NK-92 (cell line): Measurements from ENCODE around the gene PRDM16.

ENCODE experiments used
- DNase-seq: peaks from one replicate; lab custom pipeline; 2025; ENCODE audit not compliant: unreplicated experiment; lab: John Stamatoyannopoulos, UW

Gene PRDM16

GRCh38 chr1:3120994-3121393 is 52.0 kb downstream of the PRDM16 start:
- no peak for DNase-seq

GRCh38 chr1:3121401-3122210 is 52.6 kb downstream of the PRDM16 start:
- no peak for DNase-seq

DNA sequence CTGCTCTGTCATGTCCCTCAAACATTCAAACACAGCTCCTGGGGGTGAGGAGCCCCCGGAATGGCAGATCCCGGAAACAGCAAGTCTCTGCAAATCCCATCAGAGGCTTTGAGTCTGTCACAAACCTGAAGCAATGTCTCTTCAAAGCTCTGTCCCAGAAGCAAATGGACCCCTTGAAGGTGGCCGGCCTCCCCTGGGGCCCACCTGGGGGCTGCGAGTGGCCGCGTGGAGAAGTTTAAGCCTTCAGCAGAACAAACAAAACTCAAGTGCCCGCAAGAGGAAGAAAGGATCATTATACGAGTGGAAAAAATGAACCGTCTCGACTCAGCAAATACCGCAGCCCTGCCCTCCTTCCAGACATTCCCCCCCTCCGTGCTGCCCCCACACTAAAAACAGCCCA is 53.3 kb downstream of the PRDM16 start:
- DNase-seq = no peak

DNA sequence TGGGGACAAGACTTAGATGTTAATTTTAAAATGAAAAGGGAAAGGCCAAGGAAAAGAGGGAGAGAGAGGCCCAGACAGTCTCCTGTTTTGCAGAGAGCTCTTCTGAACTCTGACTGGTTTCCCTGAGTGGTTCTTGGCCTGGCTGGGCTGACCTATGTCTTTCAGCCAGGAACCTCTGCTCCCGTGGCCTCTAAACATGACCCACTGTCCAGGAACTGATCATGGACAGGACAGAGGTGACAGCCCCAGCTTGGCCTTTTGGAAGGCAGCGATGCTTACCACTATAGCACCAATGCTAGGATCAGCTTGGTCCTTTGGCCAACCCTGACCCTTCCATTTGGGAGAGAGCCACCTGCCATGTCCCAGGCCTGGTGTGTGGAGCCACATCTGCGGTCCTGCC is 55.2 kb downstream of the PRDM16 start:
- DNase-seq = no peak

DNA sequence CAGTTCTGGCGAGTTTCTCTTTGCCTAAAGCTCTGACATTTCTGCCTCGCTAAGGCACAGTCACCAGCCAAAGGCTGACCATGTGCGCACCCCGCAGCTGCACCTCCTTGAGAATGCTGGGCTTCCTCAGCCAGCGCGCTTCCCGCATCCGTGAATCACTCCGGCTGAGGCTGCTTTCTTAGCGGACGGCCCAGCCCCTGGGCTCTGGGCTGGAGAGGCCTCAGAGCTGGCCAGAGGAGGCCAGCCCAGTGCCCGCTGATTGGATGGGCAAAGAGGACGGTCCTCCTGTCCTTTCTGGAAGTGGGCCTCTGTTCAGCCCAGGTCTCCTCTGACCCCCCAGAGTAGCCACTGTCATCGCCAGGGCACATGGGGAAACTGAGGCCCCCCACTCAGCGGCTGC is 56.1 kb downstream of the PRDM16 start:
- DNase-seq = no peak

GRCh38 chr1:3125546-3126368 is 56.8 kb downstream of the PRDM16 start:
- no peak for DNase-seq

DNA sequence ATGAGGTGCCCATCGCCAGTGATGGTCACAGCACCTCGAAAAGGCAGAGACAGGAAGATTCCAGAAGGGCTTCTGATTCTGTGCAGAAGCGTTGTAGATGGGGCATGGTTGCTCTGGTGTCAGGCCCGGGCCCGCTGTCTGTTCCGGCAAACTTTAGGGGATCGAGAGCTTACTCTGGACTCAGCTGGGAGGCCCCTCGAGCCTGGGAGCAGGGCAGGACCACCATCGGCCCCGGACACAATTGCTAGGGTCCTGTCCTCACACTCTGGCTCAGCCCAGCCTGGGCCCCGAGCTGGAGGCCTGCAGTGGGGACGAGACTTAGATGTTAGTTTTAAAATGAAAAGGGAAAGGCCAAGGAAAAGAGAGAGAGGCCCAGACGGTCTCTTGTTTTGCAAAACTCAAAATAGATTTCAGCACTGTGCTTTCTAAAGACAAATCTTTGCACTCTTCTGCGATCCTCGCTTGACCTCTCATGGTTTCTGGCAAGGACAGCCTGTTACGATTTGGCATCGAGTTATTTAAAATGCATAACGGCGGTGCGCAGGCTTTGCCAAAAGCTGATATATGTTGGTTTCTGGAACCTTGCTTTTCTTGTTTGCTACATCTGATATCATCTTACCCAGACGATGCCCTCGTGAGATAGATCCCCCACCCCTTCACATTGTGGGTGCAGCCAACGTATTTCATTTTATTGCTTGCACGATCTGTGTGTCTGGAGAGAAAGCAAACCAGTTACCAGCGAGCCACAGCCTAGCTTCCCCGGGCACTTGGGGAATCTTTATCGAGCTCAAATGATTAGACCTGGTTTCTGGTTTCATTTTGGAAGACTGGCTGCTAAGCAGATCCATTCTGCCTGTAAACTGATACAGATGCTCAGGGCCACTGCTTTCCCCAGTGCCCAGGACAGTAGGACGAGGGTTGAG is 58.0 kb downstream of the PRDM16 start:
- DNase-seq = no peak

DNA sequence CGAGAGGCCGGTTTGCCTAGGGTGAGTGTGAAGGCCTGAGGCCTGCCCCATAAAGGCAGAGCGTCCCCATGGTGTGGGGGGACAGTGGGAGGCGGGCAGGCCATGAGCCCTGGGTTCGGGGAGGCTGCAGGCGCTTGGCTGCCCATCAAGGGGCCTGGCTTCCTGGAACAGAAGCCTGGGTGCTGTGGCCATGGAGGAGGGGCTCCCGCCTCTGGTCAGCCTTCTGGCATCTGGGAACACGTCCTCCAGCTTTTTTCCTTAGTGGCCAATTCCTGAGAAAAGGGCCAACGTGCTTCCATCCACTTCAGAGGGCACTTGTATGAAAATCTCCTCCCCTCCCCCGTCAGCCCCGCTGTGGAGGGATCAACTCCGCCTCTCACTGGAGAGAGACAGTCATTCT is 58.7 kb downstream of the PRDM16 start:
- no peak for DNase-seq

DNA sequence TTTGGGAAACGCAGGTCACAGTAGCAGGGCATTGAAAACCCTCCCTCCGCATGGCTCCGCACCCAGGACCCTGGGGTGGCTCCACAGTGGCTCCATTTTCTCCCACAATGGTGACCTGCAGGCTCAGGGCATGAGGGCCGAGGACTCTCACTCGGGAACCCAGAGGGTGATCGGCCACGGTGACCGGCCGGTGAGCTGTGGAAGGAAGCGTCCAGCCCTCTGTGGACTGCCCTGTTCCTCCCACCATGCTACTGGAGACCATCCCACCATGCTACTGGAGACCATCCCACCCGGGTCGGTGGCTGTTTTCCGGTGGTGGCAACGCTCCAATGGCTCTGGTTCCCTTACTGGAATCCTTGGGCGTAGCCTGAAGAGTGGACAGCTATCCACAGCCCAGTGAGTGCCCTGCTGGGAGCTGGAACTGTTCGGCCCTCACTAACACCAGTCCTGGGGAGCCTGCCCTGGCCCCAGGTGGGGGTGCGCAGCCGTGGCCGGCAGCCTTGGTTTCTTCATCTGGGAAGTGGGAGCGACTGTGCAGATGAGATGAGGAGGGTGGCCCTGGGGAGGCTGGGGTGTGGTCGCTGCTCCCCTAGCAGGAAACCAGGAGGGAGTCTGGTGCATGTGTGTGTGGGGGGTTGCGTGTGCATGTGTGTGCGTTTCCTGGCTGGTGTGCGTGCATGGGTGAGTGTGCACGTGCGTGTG is 59.6 kb downstream of the PRDM16 start:
- no peak for DNase-seq

DNA sequence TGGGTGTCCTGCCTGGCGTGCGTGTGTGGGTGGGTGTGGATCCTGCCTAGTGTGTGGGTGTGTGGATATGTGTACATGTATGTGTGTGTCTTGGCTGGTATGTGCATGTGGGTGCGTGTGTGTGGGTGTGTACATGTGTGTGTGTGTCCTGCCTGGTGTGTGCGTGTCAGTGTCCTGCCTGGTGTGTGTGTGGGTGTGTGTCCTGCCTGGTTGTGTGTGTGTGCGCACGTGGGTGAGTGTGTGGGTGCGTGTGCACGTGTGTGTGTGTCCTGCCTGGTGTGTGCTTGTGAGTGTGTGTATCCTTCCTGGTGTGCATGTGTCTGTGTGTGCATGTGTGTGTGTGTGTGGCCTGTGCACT is 60.1 kb downstream of the PRDM16 start:
- DNase-seq = no peak

- DNase-seq = no peak
Observed at GRCh38 chr1:3130268-3130667, 61.3 kb downstream of the PRDM16 start.

- DNase-seq = no peak
Observed at GRCh38 chr1:3132660-3133059, 63.7 kb downstream of the PRDM16 start.

- no peak for DNase-seq
Observed at GRCh38 chr1:3133686-3134085, 64.7 kb downstream of the PRDM16 start.

DNA sequence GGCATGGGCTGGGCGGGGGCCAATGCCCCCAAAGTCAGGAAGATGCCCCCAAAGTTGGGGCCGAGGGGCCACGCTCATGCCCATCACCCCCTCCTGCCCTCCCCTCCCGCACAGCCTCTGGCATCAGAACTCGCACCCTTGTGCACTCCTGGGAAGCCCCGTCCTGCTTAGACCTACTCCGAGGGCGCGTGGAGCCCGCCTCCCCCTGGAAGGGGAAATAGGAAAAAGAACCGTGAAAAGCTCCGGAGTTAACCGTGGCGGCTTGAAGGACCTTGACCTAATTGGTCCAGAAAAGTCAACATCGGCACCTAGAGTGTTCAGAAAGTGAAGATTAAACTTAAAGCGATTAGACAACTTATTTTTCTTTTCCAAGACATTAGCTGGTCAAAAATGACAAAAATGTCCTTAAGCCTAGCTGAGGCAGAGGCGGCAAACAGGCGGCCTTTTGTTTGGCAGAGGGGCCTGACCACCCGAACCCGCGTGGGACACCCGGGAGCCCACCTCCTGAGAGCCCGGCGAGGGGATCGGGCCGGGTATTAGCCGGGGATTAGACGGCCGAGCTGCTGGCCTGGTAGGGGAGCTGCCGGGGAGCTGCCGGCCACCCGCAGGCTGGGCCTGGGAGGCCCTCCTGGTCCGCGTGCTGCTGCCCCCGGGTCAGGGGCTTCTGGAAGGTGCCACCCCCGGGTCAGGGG is 65.5 kb downstream of the PRDM16 start:
- no peak for DNase-seq

GRCh38 chr1:3135073-3135702 is 66.2 kb downstream of the PRDM16 start:
- no peak for DNase-seq

- no peak for DNase-seq
Observed at GRCh38 chr1:3135744-3136455, 66.9 kb downstream of the PRDM16 start.

DNA sequence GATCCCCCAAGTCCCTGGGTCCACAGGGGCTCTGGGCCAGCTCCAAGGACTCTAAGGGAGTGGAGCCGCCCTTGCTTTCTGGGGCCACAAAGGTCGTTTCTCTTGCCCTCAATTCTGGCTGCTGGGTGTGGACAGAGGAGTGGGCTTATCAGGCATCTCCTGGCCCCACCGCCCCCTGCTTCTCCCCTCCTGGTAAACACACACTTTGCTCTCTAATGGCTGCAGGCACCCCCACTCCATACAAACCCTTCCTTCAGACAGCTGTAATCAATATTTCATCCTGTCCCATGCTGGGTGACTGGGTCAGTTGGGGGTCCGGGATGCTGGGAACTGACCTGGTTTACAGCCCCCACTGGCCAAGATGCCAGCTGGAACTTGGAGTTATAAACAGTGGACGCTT is 67.5 kb downstream of the PRDM16 start:
- no peak for DNase-seq

DNA sequence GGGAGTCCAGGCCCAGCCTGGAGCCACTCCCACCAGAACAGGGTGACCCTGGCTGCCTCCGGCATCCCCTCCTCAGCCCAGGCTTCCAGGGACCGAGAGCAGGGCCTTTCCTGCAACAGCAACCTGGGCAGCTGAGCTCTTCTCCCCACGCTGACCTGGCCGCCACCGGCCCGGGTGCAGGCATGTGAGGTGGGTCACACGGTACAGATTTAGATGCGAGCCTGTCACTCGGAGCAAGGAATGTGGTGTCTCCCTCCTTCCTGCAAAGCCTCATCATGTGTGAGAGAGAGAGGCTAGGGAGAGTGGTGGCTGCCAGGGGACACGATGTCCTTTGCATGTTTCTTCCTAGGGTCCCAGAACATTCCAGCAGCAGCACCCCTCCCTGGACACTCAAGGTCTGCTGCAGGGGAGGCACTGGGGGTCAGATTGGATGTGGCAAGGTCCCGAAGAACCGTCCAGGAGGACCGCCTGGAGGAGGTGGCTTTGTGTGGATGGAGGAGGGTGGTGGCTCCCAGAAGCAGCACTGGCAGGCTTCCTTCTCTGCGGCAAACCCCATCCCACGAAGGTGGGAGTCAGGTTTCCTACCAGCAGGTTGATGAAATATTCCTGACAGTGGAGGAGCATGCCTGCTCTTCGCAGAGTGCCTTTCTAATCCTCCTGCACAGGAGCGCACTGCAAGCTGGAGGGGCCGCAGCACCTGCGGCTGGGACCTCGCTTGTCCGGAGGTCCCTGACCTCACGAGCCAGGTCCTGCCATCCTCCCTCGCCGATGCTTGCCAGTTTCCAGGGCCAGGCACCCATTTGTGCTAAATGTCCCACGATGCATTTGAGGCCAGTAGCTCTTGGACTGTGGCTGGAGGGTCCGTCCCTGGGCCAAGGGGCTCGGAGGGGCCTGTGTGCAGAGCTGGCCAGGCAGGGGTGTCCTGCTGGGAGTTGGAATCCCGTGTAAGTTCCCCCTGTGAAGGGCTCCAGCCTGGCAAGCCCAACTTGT is 68.4 kb downstream of the PRDM16 start:
- DNase-seq = no peak
